Choroid plexus epithelial cell (primary cell): ENCODE results near the gene SERPING1.

Experiments
- DNase-seq: peaks from one replicate; pipeline ENCODE4 v3.0.0-alpha.2; 2010; ENCODE audit warnings: low read depth
- H3K4me3 ChIP-seq: 2 replicates; pipeline ENCODE4 v1.5.1; 2011; ENCODE audit warnings: low read depth, mild to moderate bottlenecking, control low read depth, low read length, moderate library complexity
- TF ChIP-seq, protein P1 (sequence below): conservative IDR thresholded peaks from 2 replicates; pipeline ENCODE4 v1.5.1; 2011; ENCODE audit warnings: low read depth, mild to moderate bottlenecking, control low read depth, inconsistent platforms, low read length, moderate library complexity

Gene SERPING1

DNA sequence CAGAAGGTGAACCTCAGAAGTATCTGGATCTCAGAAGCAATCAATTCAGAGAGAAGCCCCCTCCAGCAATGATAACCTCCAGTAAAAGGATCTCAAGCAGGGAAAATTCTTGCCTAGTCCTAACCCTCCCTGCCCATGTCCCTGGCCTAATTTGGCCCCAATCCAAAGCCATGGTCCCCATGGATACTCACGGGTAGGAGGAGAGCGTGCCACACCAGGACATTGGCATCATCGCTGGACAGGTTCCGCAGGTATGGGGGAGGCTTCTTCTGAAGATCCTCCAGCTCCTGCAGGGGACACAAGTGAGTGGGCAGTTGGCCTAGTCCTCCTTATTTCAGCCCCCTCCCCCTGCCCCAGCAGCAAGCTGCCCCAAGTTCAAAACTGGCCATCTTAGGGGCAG is 37.3 kb upstream of the SERPING1 start:
- DNase-seq: no peak
- TF ChIP-seq, protein P1, sequence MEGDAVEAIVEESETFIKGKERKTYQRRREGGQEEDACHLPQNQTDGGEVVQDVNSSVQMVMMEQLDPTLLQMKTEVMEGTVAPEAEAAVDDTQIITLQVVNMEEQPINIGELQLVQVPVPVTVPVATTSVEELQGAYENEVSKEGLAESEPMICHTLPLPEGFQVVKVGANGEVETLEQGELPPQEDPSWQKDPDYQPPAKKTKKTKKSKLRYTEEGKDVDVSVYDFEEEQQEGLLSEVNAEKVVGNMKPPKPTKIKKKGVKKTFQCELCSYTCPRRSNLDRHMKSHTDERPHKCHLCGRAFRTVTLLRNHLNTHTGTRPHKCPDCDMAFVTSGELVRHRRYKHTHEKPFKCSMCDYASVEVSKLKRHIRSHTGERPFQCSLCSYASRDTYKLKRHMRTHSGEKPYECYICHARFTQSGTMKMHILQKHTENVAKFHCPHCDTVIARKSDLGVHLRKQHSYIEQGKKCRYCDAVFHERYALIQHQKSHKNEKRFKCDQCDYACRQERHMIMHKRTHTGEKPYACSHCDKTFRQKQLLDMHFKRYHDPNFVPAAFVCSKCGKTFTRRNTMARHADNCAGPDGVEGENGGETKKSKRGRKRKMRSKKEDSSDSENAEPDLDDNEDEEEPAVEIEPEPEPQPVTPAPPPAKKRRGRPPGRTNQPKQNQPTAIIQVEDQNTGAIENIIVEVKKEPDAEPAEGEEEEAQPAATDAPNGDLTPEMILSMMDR: no peak
- H3K4me3 ChIP-seq: no peak overlapping the region

DNA sequence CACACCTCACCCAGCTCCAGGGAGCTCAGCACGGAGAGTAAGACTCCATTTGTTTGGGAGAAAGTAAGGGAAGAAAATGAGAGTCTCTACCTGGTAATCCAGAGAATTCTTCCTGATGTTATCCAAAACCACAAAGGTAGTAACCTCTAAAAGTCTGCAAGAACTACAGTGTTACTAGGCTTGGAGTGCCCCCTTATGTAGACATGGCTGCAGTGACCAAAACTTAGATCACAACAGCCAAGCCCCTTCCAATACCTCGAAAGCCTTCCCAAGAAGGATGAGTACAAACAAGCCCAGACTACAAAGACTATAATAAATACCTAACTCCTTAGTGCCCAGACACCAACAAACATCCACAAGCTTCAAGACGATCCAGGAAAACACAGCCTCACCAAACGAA is 34.9 kb upstream of the SERPING1 start:
- no peak for DNase-seq
- H3K4me3 ChIP-seq: no peak overlapping the region
- TF ChIP-seq, protein P1: no peak

DNA sequence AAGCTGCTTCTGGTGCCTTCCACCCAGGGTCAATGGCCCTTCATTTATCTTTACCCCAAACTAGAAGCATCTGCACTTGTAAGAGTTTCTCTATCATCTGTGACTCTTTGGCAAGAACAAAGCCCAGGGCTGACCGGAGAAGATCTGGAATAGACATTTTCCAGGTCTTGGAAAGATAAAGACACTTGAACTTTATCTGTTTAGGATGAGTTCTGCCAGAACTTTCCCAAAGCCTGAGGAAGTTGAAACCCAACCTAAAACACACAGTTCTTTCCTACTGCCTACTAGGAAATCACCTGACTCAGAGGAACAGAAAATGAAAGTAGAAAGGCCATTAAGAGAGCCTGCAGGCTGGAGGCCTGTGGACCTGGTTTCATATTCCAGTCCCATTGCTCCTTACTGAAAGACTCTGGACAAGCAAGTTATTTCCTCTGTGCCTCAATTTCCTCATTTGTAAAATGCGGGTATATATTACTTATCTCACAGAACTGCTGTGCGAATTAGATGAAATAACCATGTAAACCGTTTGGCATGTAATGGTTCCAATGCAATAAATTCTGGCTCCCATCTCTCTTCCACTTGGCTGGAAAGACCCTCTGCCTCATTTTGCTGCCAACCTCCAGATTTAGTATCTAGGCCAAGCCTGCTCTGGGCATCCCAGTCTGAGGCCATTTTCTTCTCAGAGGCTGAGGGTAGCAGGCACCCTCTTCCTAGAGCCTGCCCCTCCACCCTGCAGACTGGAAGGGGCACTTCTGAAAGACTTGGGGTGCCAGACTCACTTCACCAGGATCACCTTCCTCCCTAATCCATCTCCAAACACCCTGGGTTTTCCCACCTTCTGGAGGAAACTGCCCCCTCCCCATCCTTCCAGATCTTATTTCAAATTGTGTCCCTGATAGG is 31.2 kb upstream of the SERPING1 start:
- TF ChIP-seq, protein P1: no peak
- peak overlapping the region; percentile 88 for H3K4me3 ChIP-seq
- peak; percentile 79 for DNase-seq

DNA sequence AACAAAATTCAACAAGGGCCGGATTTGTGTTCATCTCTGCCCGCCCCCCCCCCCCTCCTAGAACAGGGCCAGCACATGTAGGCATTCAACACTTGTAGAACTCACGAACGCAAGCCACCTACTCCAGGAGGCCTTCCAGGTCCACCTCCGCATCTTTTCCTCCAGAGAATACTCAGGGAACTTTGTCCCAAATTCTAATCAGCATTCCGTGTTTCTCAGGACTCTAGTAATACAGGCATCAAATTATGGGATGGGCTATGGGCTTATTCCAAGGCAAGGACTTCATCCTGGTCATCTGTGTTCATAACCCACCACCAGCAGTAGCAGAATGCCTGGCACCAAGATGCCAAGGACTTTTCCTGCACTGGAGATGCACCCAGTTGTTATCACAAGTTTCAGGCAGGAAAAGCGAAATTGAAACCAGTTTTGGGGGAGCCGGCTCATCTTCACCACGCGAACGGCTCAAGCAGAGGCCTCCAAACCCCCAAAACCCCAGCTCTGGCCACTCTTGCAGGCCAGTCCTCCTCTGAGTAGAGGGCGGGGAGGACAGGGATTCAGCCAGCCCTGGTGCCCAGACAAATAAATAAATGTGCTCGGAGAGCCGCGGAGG is 30.5 kb upstream of the SERPING1 start:
- DNase-seq: peak; percentile 25
- peak overlapping the region; percentile 88 for H3K4me3 ChIP-seq
- TF ChIP-seq, protein P1: no peak

DNA sequence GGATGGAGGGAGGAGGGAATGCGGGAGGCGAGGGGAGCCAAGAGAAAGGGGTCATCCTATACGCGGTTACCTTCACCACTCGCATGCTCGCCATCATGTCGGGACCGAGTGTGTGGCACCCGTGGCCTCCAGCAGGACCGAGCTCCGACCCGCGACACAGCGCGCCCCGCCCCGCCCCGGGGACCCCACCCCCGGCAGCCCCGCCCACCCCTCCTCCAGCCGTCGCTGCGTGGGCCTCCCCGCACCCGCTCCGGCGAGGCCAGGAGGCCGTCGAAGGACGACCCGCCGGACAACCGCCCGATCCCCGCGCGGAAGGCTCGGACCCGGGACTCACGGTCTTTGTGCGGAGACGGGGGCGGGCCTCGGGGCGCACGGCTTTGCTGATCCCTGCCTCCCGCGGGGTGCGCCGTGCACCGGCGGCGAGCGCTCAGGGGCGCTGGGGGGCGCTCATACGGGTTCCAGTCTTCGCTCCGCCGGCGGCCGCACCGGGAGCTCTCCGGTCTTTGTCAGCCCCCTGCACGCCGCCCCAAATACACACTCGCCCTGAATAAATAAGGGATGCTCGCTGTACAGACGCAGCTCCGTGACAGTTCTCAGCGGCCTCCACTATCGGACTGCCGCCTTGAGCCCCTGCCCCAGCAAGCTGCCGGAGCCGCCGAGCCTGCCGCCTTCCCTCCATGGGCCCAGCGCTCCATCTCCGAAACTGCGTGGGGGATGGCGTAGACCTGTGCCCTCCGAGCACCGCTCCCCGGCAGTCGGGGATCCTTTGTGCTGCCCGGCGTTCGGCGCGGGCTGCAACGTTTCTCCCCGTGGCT is 29.8 kb upstream of the SERPING1 start, which contains the start of gene UBE2L6:
TSS of gene UBE2L6 (minus strand) at position 158 of the 815 bp plus-strand sequence. CDS start at position 97, 61 bp downstream.
- peak within 1 kb of the TSS; percentile 88 for H3K4me3 ChIP-seq
- DNase-seq: peak; percentile 30
- TF ChIP-seq, protein P1: no peak

DNA sequence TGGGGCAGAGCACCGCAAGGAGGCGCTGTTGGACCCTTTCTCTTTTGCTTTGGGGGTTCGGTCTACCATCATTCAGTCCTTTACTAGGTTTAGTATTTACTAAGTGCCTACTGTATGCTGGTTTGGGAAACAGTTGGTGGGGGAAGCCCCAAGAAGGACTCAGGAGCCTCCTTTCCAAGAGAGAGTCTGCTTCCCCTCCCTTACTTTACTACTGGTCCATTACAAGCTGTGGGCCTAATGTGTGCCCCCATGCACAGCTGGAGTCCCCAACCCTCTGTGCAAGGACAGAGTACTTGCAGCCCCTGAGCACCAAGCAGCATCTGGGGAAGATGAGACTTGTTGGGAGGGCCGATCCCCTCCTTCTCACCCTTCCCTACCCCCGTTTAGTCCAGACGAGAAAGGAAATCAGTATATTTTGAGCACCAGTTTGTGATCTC is 29.1 kb upstream of the SERPING1 start:
- H3K4me3 ChIP-seq: peak overlapping the region; percentile 88
- TF ChIP-seq, protein P1: peak; percentile 94
- DNase-seq: peak; percentile 82
